Activated CD8-positive, alpha-beta memory T cell treated with anti-CD3 and anti-CD28 coated beads, Interleukin-2, amount 50 U/mL, for 48 hours (primary cell): ENCODE results near the gene KRTAP4-9.
"Not testable (repeated sequence)": the region's sequence is repeated elsewhere in the genome, so short reads cannot be mapped to it uniquely, and the experiment has no call there.

Source experiments
- DNase-seq: peaks from one replicate; pipeline ENCODE4 v3.0.0-alpha.2; 2020

KRTAP4-9 gene

GRCh38 chr17:41098481-41098880 is 6.7 kb upstream of the KRTAP4-9 start:
- DNase-seq = no peak

GRCh38 chr17:41099682-41100480 is 5.3 kb upstream of the KRTAP4-9 start:
- not testable (repeated sequence) for DNase-seq

GRCh38 chr17:41101586-41102259 is 3.5 kb upstream of the KRTAP4-9 start, which contains the start of gene KRTAP4-16:
KRTAP4-16 (minus strand) TSS chr17:41102209; CDS start chr17:41102209, 0 bp downstream.
- DNase-seq = no peak

- DNase-seq = no peak
Measured at GRCh38 chr17:41103896-41104295, 1.3 kb upstream of the KRTAP4-9 start.

- not testable (repeated sequence) for DNase-seq
Measured at GRCh38 chr17:41104386-41105038, 677 bp upstream of the KRTAP4-9 start.

GRCh38 chr17:41107941-41108450 is 2.8 kb downstream of the KRTAP4-9 start:
- DNase-seq = no peak

GRCh38 chr17:41108728-41109386 is 3.7 kb downstream of the KRTAP4-9 start:
- DNase-seq = not testable (repeated sequence)

- no peak for DNase-seq
Measured at GRCh38 chr17:41111151-41111885, 6.1 kb downstream of the KRTAP4-9 start.

GRCh38 chr17:41116297-41116696 is 11.1 kb downstream of the KRTAP4-9 start:
- DNase-seq = no peak

GRCh38 chr17:41117846-41118386 is 12.7 kb downstream of the KRTAP4-9 start, which contains the start of gene KRTAP4-11:
KRTAP4-11 (minus strand) TSS chr17:41118373; CDS start chr17:41118315, 58 bp downstream.
- DNase-seq = not testable (repeated sequence)

GRCh38 chr17:41118721-41119120 is 13.5 kb downstream of the KRTAP4-9 start:
- no peak for DNase-seq

GRCh38 chr17:41119696-41120690 is 14.8 kb downstream of the KRTAP4-9 start:
- not testable (repeated sequence) for DNase-seq

GRCh38 chr17:41121742-41122141 is 16.6 kb downstream of the KRTAP4-9 start:
- no peak for DNase-seq

- DNase-seq = not testable (repeated sequence)
Measured at GRCh38 chr17:41123292-41123990, 18.3 kb downstream of the KRTAP4-9 start.

GRCh38 chr17:41123991-41124371 is 18.8 kb downstream of the KRTAP4-9 start, which contains the start of gene KRTAP4-12:
KRTAP4-12 (minus strand) TSS chr17:41124182; CDS start chr17:41124122, 60 bp downstream.
- not testable (repeated sequence) for DNase-seq

- DNase-seq = no peak
Measured at GRCh38 chr17:41125064-41125463, 19.9 kb downstream of the KRTAP4-9 start.

GRCh38 chr17:41126412-41126811 is 21.2 kb downstream of the KRTAP4-9 start:
- DNase-seq = no peak

- no peak for DNase-seq
Measured at GRCh38 chr17:41127371-41127770, 22.2 kb downstream of the KRTAP4-9 start.

GRCh38 chr17:41131979-41132378 is 26.8 kb downstream of the KRTAP4-9 start:
- DNase-seq = no peak
